IPS-20b (cell line): Measurements from ENCODE around the gene TTYH2.
A peak's percentile ranks its signal among the peaks of the same experiment; 100 is the strongest.

Experiments used
- H3K27ac ChIP-seq: one replicate; pipeline ENCODE4 v1.5.1; 2013; ENCODE audit warnings: low read length
- H3K27me3 ChIP-seq: 2 replicates; pipeline ENCODE4 v1.6.1; 2013; ENCODE audit warnings: mild to moderate bottlenecking, low read length, inconsistent platforms; ENCODE audit not compliant: insufficient read depth
- H3K36me3 ChIP-seq: 2 replicates; pipeline ENCODE4 v1.6.1; 2013; ENCODE audit warnings: low read depth, mild to moderate bottlenecking, inconsistent platforms, low read length, moderate library complexity; ENCODE audit not compliant: insufficient read depth
- H3K4me1 ChIP-seq: 2 replicates; pipeline ENCODE4 v1.6.1; 2013; ENCODE audit warnings: mild to moderate bottlenecking, control low read depth, inconsistent platforms, low read length, moderate library complexity; ENCODE audit not compliant: insufficient read depth
- H3K4me3 ChIP-seq: 2 replicates; pipeline ENCODE4 v1.5.1; 2013; ENCODE audit warnings: mild to moderate bottlenecking, low read length, inconsistent platforms
- H3K9ac ChIP-seq: 2 replicates; pipeline ENCODE4 v1.6.1; 2013; ENCODE audit warnings: low read depth, mild to moderate bottlenecking, inconsistent platforms, low read length, moderate library complexity
- H3K9me3 ChIP-seq: 2 replicates; pipeline ENCODE4 v1.6.1; 2013; ENCODE audit warnings: mild to moderate bottlenecking, low read depth, low read length, inconsistent platforms; ENCODE audit not compliant: insufficient read depth

The TTYH2 gene

DNA sequence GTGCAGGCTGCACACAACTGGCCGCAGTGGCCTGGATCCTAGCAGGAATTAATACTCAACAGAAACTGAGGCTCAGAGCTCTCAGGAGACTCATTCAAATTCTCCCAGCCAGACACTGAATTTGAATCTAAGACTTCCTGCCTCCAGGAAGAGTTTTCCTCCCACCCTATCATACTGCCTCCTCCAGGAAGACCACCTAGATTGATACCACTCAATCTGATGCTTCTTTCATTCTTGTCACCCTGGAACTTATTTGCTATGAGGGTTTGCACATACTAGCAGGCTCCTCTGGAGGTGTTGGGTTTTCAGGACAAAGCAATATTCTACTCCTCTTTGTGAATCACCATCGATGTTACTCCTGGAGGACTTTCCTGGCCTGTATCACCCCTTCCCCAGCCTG lies 15.6 kb upstream of the TTYH2 start:
- Histone ChIP-seq H3K9me3 (no peaks in the 10 kb centered on the region), H3K36me3 (no peaks in the 10 kb centered on the region), H3K4me1 (0 out of 2 replicates have a peak, but pooled peaks cover 3% of the 10 kb centered on the region)

DNA sequence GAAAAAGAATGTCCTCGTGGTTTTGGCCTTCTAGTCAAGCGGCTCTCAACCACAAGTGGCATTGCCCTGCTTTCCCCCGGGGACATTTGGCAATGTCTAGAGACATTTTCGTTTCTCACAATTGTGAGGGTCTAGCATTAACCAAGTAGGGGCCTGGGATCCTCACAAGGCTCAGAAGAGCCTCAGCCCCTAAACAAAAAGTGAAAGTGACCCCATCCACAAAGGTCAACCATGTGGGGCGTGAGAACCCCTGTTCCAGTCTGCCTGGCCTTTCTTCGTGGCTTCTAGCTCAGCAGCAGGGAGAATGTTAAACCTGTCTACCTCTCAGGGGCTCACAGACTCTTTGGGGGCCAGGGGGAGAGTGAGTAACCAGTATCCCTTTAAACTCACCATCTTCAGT lies 14.7 kb upstream of the TTYH2 start:
- Histone ChIP-seq H3K4me1 (peaks cover 6% of the 10 kb centered on the region; the same call in 1 of the 2 replicates), H3K27ac (no peak overlapping the region), H3K9ac (no peak overlapping the region), H3K9me3 (no peaks in the 10 kb centered on the region), H3K36me3 (no peaks in the 10 kb centered on the region), H3K4me3 (no peak overlapping the region), H3K27me3 (peaks cover 35% of the 10 kb centered on the region)

More for the DNA sequence above, 15.6 kb upstream of the TTYH2 start:
- no peak overlapping the region for H3K9ac ChIP-seq
- peaks cover 35% of the 10 kb centered on the region for H3K27me3 ChIP-seq
- H3K27ac ChIP-seq: no peak overlapping the region
- H3K4me3 ChIP-seq: no peak overlapping the region

DNA sequence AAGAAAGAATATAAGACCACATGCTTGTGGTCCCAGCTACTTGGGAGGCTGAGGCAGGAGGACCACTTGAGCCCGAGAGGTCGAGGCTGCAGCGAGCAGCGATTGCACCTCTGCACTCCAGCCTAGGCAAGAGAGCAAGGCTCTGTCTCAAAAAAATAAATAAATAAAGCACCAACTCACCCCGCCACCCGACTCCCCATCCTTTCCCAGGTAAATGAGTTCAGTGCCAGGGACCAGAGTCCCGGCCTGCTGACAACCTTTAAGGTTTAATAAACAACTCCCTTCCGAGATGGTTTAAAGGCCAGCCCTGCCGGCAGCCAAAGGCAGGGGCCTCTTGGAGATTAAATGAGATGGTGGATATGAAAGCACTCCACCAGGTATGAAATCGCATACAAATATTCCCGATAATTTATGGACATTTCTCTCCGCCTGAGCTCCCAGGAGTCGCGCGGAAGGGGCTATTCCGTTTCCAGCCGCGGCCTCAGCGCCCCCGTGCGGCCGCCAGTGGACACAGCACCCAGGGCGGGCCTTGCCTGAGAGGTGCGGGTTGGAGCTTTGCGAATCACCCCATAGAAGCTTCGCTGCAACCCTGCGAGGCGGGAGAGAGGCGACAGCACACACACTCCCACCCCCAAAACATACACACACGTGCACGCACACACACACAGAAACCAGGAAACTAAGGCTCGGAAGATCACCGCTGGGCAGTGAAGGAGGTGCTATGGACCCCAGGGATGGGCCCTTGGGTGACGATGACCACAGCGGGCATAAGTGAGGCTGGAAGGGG lies 13.9 kb upstream of the TTYH2 start:
- H3K27me3 ChIP-seq: peaks cover 35% of the 10 kb centered on the region
- peak overlapping the region; percentile 43; the same call in 1 of the 2 replicates for H3K4me3 ChIP-seq
- peaks cover 6% of the 10 kb centered on the region; the same call in 1 of the 2 replicates for H3K4me1 ChIP-seq
- no peak overlapping the region for H3K27ac ChIP-seq
- no peak overlapping the region for H3K9ac ChIP-seq
- no peaks in the 10 kb centered on the region for H3K9me3 ChIP-seq
- H3K36me3 ChIP-seq: peaks cover 8% of the 10 kb centered on the region

DNA sequence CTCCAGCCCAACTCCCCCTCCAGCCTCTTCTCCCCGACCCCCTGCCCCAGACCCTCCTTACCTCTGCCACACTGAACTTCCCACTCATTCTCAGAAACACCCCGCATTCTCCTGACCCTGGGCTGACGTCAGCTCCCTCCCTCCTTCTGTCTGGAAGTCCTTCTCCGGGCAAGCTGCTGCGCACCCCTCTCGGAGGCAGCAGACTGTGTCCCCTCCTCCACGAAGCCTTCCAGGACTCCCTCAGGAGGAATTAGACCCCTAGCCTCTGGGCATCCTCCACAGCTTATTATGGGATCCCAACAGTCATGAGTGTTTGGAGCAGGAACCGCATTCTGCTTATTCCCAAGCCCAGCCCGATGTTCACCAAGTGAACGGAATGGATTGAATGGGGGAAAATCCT lies 13.3 kb upstream of the TTYH2 start:
- peak overlapping the region; percentile 43; the same call in 1 of the 2 replicates for H3K4me3 ChIP-seq
- no peak overlapping the region for H3K9ac ChIP-seq
- peaks cover 32% of the 10 kb centered on the region for H3K27me3 ChIP-seq

DNA sequence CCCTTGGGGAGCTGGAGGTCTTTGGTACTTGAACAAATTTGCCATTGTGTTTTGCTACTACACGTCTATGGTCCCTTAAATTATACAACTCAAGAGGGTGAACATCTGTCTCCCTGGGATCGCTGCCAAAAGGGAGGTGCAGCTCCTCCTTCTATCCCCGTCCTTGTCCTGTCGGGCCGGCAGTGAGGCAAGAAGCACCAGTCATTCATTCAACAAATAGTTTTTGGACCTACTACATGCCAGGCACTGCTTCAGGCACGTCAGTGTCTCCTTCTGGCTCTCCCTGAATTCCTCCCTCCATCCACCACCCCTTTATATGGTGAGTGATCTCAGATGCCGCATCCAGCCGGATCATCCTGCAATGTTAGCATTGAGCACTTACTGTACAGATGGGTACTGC lies 12.1 kb upstream of the TTYH2 start:
- Histone ChIP-seq H3K9ac (no peak overlapping the region), H3K9me3 (no peaks in the 10 kb centered on the region), H3K27me3 (peaks cover 30% of the 10 kb centered on the region), H3K4me3 (no peak overlapping the region), H3K36me3 (peaks cover 25% of the 10 kb centered on the region), H3K4me1 (peaks cover 10% of the 10 kb centered on the region; the same call in 1 of the 2 replicates), H3K27ac (no peak overlapping the region)

More for the DNA sequence above, 13.3 kb upstream of the TTYH2 start:
- H3K4me1 ChIP-seq: peaks cover 8% of the 10 kb centered on the region; the same call in 1 of the 2 replicates
- no peak overlapping the region for H3K27ac ChIP-seq
- peaks cover 14% of the 10 kb centered on the region for H3K36me3 ChIP-seq
- no peaks in the 10 kb centered on the region for H3K9me3 ChIP-seq

DNA sequence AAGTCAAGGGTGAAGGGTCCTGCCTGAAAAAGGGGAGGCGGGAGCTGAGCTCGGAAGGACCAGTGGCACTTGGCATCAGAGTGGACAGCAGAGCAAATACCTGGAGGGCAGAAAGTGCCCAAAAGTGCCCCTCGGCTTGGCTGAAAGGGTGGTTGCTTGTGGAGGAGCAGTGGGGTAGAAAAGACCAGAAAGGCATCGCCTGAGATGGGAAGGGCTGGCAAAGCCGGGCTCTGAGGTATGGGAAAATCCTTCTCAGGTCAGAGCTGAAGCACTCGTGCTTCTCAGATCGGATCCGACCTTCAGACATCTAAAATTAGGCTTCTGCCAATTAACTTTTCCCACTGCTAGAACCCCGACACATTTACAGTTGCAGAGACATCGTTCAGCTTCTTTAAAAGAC lies 11.4 kb upstream of the TTYH2 start:
- peaks cover 10% of the 10 kb centered on the region; the same call in 1 of the 2 replicates for H3K4me1 ChIP-seq
- H3K9ac ChIP-seq: no peak overlapping the region
- no peak overlapping the region for H3K4me3 ChIP-seq
- no peak overlapping the region for H3K27ac ChIP-seq
- H3K36me3 ChIP-seq: peaks cover 32% of the 10 kb centered on the region
- peaks cover 30% of the 10 kb centered on the region for H3K27me3 ChIP-seq
- no peaks in the 10 kb centered on the region for H3K9me3 ChIP-seq

DNA sequence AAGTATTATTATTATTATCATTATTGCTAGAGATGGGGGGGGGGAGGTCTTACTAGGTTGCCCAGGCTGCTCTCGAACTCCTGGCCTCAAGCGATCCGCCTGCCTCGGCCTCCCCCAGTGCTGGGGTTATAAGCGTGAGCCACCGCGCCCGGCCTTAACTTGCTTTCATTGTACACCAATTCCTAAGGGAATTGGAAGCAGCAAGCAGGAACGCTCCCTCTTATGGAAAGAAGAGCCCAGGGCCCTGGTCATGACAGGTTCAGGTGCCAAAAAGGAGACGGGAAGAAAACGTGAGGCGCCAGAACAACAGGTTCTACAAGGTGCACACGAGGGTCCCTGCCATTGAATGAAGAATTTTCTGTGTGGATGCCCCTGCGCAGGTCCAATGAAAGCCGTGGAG lies 10.4 kb upstream of the TTYH2 start:
- Histone ChIP-seq H3K36me3 (peaks cover 42% of the 10 kb centered on the region), H3K27ac (no peak overlapping the region), H3K4me1 (peaks cover 11% of the 10 kb centered on the region), H3K27me3 (peaks cover 24% of the 10 kb centered on the region), H3K9me3 (no peaks in the 10 kb centered on the region), H3K9ac (peak overlapping the region; percentile 60; the same call in 1 of the 2 replicates), H3K4me3 (peak overlapping the region; percentile 97; the same call in 1 of the 2 replicates)

DNA sequence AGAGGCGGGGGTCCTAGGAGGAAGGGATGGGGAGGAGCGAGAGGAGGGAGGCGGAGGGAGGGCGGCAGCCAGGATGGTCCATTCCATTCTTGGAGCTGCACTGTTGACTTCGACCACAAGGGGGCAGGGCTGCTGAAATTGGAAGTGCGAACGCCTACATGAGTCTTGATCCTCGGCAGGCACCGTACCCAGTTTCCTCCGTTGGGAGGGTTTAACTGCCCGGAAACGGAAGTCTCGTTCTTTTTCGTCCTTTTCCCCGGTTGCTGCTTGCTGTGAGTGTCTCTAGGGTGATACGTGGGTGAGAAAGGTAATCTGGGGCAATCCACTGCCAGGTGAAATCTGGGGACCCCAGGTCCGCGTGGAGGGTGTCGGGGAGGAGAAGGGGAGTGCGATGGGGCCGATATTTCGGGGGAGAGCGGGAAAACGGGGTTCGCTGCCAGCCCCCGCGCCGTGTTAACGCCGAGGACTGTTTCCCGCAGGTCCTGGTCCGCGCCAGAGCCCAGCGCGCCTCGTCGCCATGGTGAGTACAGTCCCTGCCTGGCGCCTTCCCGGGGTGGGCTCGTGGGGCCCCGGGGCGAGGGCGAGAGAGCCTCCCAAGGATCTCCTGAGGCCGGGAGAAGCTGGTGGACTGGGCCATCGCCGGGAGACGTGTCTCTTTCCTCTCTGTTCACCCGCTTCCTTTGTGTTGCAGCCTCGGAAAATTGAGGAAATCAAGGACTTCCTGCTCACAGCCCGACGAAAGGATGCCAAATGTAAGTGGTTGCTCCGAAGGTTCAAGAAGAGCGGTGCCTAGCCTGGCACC lies 9.7 kb upstream of the TTYH2 start, which contains the start of gene RPL38:
Gene RPL38 (plus strand): TSS at position 240 of the 802 bp plus-strand sequence. CDS start 278 bp downstream, at position 518.
- H3K27ac ChIP-seq: peak within 1 kb of the TSS; percentile 50

DNA sequence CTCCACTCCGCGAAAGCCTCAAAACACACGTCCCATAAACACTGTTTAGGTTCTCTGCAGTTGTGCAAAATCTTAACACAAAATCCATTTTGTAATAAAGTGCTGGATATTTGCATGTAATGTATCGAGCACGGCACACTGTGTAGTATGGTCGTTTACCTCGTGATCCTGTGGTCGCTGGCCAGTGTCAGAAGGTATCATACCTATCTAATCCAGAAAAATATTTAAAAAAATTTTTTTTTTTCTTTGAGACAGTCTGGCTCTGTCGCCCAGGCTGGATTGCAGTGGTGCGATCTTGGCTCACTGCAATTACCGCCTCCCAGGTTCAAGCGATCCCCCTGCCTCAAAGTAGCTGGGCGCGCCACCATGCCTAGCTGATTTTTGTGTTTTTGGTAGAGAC lies 8.9 kb upstream of the TTYH2 start:
- peaks cover 24% of the 10 kb centered on the region for H3K27me3 ChIP-seq
- H3K4me3 ChIP-seq: peak overlapping the region; percentile 97
- H3K36me3 ChIP-seq: peaks cover 58% of the 10 kb centered on the region
- no peak overlapping the region for H3K27ac ChIP-seq
- H3K9ac ChIP-seq: peak overlapping the region; percentile 100
- no peaks in the 10 kb centered on the region for H3K9me3 ChIP-seq
- peaks cover 14% of the 10 kb centered on the region for H3K4me1 ChIP-seq

More for the DNA sequence above, 9.7 kb upstream of the TTYH2 start, which contains the start of gene RPL38:
- Histone ChIP-seq H3K9ac (peak within 1 kb of the TSS; percentile 100), H3K9me3 (no peaks in the 10 kb centered on the region), H3K27me3 (peaks cover 24% of the 10 kb centered on the region), H3K4me3 (peak within 1 kb of the TSS; percentile 97), H3K36me3 (peaks cover 49% of the 10 kb centered on the region), H3K4me1 (peaks cover 14% of the 10 kb centered on the region)

DNA sequence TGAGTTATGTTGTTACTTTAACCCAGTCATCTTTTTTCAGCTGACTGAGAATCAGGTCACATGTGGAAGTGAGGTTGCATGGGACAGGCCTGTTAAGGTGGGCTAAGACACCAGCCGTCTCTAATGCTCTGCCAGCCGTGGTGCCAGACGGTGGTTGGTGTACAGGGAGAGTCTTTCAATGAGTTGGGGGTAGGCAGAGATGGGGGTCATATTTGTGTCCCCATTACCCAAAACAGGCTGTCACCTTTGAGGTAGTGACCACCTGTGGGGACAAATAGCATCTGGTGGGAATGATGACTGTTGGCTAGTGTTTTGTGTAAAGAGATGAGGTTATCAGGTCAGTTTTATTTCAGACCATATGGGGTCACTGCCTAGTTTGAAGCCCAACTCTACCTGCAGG lies 8.1 kb upstream of the TTYH2 start:
- Histone ChIP-seq H3K4me1 (peaks cover 11% of the 10 kb centered on the region), H3K36me3 (peaks cover 66% of the 10 kb centered on the region), H3K27me3 (peaks cover 18% of the 10 kb centered on the region), H3K9ac (peak overlapping the region; percentile 100; the same call in 1 of the 2 replicates), H3K9me3 (no peaks in the 10 kb centered on the region), H3K27ac (peak overlapping the region; percentile 34), H3K4me3 (peak overlapping the region; percentile 97; the same call in 1 of the 2 replicates)

DNA sequence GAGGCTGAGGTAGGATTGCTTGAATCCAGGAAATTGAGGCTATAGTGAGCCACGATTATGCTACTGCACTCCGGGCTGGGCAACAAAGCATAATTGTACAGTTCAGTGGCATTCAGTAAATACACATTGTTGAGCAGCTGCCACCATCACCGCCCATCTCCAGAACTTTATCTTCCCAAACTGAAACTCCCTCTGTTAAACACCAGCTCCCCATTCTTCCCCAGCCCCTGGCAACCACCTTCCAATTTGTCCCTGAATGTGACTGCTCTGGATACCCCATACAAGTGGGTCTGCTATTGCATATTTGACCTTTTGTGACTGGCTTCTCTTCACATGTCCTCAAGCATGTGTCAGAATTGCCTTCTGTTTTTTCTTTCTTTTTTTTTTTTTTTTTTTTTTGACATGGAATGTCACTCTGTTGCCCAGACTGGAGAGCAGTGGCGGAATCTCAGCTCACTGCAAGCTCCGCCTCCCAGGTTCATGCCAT lies 7.0 kb upstream of the TTYH2 start:
- no peak overlapping the region for H3K4me3 ChIP-seq
- H3K9ac ChIP-seq: 0 out of 2 replicates have a peak overlapping the region, but pooled peaks have one; percentile 3
- H3K9me3 ChIP-seq: no peaks in the 10 kb centered on the region
- H3K27ac ChIP-seq: no peak overlapping the region
- H3K27me3 ChIP-seq: peaks cover 7% of the 10 kb centered on the region; the same call in 1 of the 2 replicates
- H3K36me3 ChIP-seq: peaks cover 71% of the 10 kb centered on the region
- peaks cover 19% of the 10 kb centered on the region for H3K4me1 ChIP-seq
